K562 (cell line): ENCODE data around the gene PCP4L1. TPM values are rescaled to one million over a fixed set of nuclear protein-coding genes. Genes with fewer than 3 reads are reported as not detected.

ENCODE experiments used
- C11orf30 ChIP-seq: fragments of 450-650 bp; IDR thresholded peaks from 2 replicates; pipeline ENCODE4 v1.6.1; 2016; ENCODE audit warnings: low read depth, mild to moderate bottlenecking
- CBX8 ChIP-seq: fragments of 200-600 bp; sonication (generic); IDR thresholded peaks from 2 replicates; pipeline ENCODE4 v1.6.1; 2012; ENCODE audit warnings: borderline replicate concordance, mixed run types, low read depth, mild to moderate bottlenecking, moderate library complexity, mixed read lengths, low read length, control low read depth, inconsistent platforms; ENCODE audit not compliant: poor library complexity, severe bottlenecking; ENCODE audit errors: extremely low read depth
- CHAMP1 ChIP-seq: fragments of 450-650 bp; IDR thresholded peaks from 2 replicates; pipeline ENCODE4 v1.6.1; 2016; ENCODE audit warnings: mild to moderate bottlenecking
- ESRRB ChIP-seq: fragments of 250-450 bp; sonication (Bioruptor Pico); IDR thresholded peaks from 2 replicates; pipeline ENCODE4 v1.5.0; 2020; ENCODE audit warnings: mild to moderate bottlenecking, moderate library complexity, borderline replicate concordance
- FOXA1 ChIP-seq: fragments of 450-650 bp; IDR thresholded peaks from 2 replicates; pipeline ENCODE4 v1.6.1; 2016; ENCODE audit warnings: mild to moderate bottlenecking, borderline replicate concordance
- HNRNPK ChIP-seq: fragments of 200-400 bp; formaldehyde crosslinking; IDR thresholded peaks from one replicate; pipeline ENCODE4 v1.6.1; 2018; ENCODE audit warnings: mild to moderate bottlenecking, low read depth, low read length; ENCODE audit not compliant: poor library complexity, severe bottlenecking
- KDM2B ChIP-seq: fragments of 250-450 bp; sonication (Bioruptor Pico); IDR thresholded peaks from 2 replicates; pipeline ENCODE4 v1.8.0; 2021; ENCODE audit warnings: mild to moderate bottlenecking, moderate library complexity
- KDM4B ChIP-seq, 2 experiments: fragments of 450-650 bp in 1 of 2; sonication (generic) in 1 of 2; IDR thresholded peaks; 2 replicates each; pipeline ENCODE4 v1.6.1; 2016 to 2017; ENCODE audit warnings: borderline replicate concordance in 2 of 2, antibody characterized with exemption in 1 of 2, low read depth in 1 of 2, mild to moderate bottlenecking in 1 of 2
- MCM7 ChIP-seq, 2 experiments: fragments of 450-650 bp; IDR thresholded peaks; 2 replicates each; pipeline ENCODE4 v1.6.1; 2016 to 2018
- MYBL2 ChIP-seq, 2 experiments: fragments of 450-650 bp in 1 of 2; sonication (generic) in 1 of 2; formaldehyde crosslinking in 1 of 2; IDR thresholded peaks; 2 replicates each; pipeline versions ENCODE4 v1.6.1 to v1.8.1; 2017 to 2022; ENCODE audit warnings: borderline replicate concordance in 1 of 2, inconsistent platforms in 1 of 2, low read depth in 1 of 2, mild to moderate bottlenecking in 1 of 2, missing genetic modification reagents in 1 of 2, moderate library complexity in 1 of 2
- NFE2L1 ChIP-seq: fragments of 450-650 bp; IDR thresholded peaks from 2 replicates; pipeline ENCODE4 v1.6.1; 2016; ENCODE audit warnings: missing genetic modification characterization, low read depth, mild to moderate bottlenecking, missing compliant biosample characterization, moderate library complexity, borderline replicate concordance
- PCBP1 ChIP-seq: fragments of 200-400 bp; formaldehyde crosslinking; IDR thresholded peaks from 2 replicates; pipeline ENCODE4 v1.6.1; 2018; ENCODE audit warnings: mild to moderate bottlenecking, low read depth, low read length; ENCODE audit not compliant: poor library complexity, severe bottlenecking
- RBM25 ChIP-seq: fragments of 200-400 bp; formaldehyde crosslinking; IDR thresholded peaks from 2 replicates; pipeline ENCODE4 v1.6.1; 2018; ENCODE audit warnings: low read length, low read depth, moderate library complexity; ENCODE audit not compliant: severe bottlenecking
- SIN3A ChIP-seq, 2 experiments: fragments of 150-350 bp in 1 of 2; IDR thresholded peaks; 2 replicates each; pipeline ENCODE4 v1.6.1; 2011 to 2016; ENCODE audit warnings: borderline replicate concordance in 2 of 2, low read depth in 2 of 2, low read length in 2 of 2, mild to moderate bottlenecking in 2 of 2, moderate library complexity in 2 of 2; ENCODE audit not compliant: control insufficient read depth in 1 of 2
- YBX1 ChIP-seq: fragments of 450-650 bp; IDR thresholded peaks from 2 replicates; pipeline ENCODE4 v1.7.1; 2016; ENCODE audit warnings: mild to moderate bottlenecking
- ZFP36 ChIP-seq: fragments of 150-350 bp; IDR thresholded peaks from 2 replicates; pipeline ENCODE4 v1.6.1; 2018; ENCODE audit warnings: low read length, low read depth; ENCODE audit not compliant: partially characterized antibody
- ZNF165 ChIP-seq: fragments of 250-450 bp; sonication (Bioruptor Pico); IDR thresholded peaks from 2 replicates; pipeline ENCODE4 v1.4.0; 2020; ENCODE audit warnings: borderline replicate concordance
- ZNF174 ChIP-seq: fragments of 250-450 bp; sonication (Bioruptor Pico); IDR thresholded peaks from 2 replicates; pipeline ENCODE4 v1.4.0; 2020; ENCODE audit warnings: mild to moderate bottlenecking
- ZNF239 ChIP-seq: fragments of 250-450 bp; sonication (Bioruptor Pico); IDR thresholded peaks from 2 replicates; pipeline ENCODE4 v1.4.0; 2020; ENCODE audit warnings: mild to moderate bottlenecking
- ZNF436 ChIP-seq: fragments of 250-450, 450-650 bp; sonication (Bioruptor Pico); formaldehyde crosslinking; IDR thresholded peaks from 2 replicates; pipeline ENCODE4 v1.7.0; 2020; ENCODE audit warnings: mild to moderate bottlenecking
- ZZZ3 ChIP-seq: fragments of 450-650 bp; IDR thresholded peaks from 2 replicates; pipeline ENCODE4 v1.6.1; 2016; ENCODE audit warnings: antibody characterized with exemption, mild to moderate bottlenecking, moderate library complexity
- polyA plus RNA-seq, 8 experiments: library from polyadenylated mRNA; depleted of rRNA in 4 of 8; stranded (reverse) in 5 of 8; unstranded in 3 of 8; fragments of >200 nt; fragmentation: Nextera tagmentation in 2 of 8; fragmentation: Illumina TruSeq in 1 of 8; extraction: Ambion mirVana in 2 of 8; extraction: Trizol in 1 of 8; gene quantifications; 2 replicates each; pipeline versions ENCODE4 v1.2.1 to v1.2.3, GENCODE V29; 2011 to 2014; ENCODE audit warnings: inconsistent platforms in 1 of 8, missing spikeins in 1 of 8
- total RNA-seq, 7 experiments: library from RNA; depleted of rRNA in 6 of 7; stranded (reverse); fragments of >200 nt in 6 of 7; fragmentation: Illumina TruSeq in 2 of 7; extraction: Trizol in 2 of 7; gene quantifications; 2 replicates each; pipeline versions ENCODE4 v1.2.1 to v1.2.3, GENCODE V29; 2011 to 2021; ENCODE audit warnings: low replicate concordance in 1 of 7
- TF ChIP-seq, protein P1 (sequence below): fragments of 250-450 bp; sonication (Bioruptor Pico); IDR thresholded peaks from 2 replicates; pipeline ENCODE4 v1.5.0; 2021
- TF ChIP-seq, protein P2 (sequence below): fragments of 250-450 bp; sonication (Bioruptor Pico); IDR thresholded peaks from 2 replicates; pipeline ENCODE4 v1.8.0; 2022; ENCODE audit warnings: moderate library complexity, mild to moderate bottlenecking, inconsistent platforms

The PCP4L1 gene
- total and polyA plus RNA-seq, 9 of the 15 experiments (the other 6 are each of a cell fraction or from before 2014, with no cell fraction given): not detected

- no peak for TF ChIP-seq KDM4B (IDR thresholded peaks at IDR 0.05; ENCODE audit: borderline replicate concordance in 2 of 2, low read depth in 1 of 2)
- no peak for TF ChIP-seq MCM7 (IDR thresholded peaks at IDR 0.05)
- no peak for TF ChIP-seq ZZZ3
- TF ChIP-seq, protein P1, sequence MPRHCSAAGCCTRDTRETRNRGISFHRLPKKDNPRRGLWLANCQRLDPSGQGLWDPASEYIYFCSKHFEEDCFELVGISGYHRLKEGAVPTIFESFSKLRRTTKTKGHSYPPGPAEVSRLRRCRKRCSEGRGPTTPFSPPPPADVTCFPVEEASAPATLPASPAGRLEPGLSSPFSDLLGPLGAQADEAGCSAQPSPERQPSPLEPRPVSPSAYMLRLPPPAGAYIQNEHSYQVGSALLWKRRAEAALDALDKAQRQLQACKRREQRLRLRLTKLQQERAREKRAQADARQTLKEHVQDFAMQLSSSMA (CRISPR knock-in tag): peak; percentile 30; the same call in 1 of the 2 replicates
- TF ChIP-seq ZNF174 (CRISPR knock-in tag): no peak
- TF ChIP-seq SIN3A (IDR thresholded peaks at IDR 0.05; ENCODE audit: borderline replicate concordance in 2 of 2, control insufficient read depth in 1 of 2, low read depth in 2 of 2, low read length in 2 of 2): peak in 1 of 2 experiments; percentile 63; a peak in 1 of 4 replicates
- no peak; the same call in 1 of the 2 replicates for TF ChIP-seq MYBL2 (IDR thresholded peaks at IDR 0.05; ENCODE audit: low read depth)
- TF ChIP-seq MYBL2 (CRISPR knock-in tag; IDR thresholded peaks at IDR 0.05; ENCODE audit: borderline replicate concordance): no peak
- no peak for TF ChIP-seq YBX1
- TF ChIP-seq HNRNPK: no peak
- no peak for TF ChIP-seq FOXA1
- TF ChIP-seq ZNF436: no peak
- no peak for TF ChIP-seq ZNF239 (CRISPR knock-in tag)
- peak; percentile 71 for TF ChIP-seq C11orf30
- peak; percentile 88 for TF ChIP-seq RBM25
- no peak for TF ChIP-seq CBX8
- TF ChIP-seq ZNF165: no peak
- TF ChIP-seq, protein P2, sequence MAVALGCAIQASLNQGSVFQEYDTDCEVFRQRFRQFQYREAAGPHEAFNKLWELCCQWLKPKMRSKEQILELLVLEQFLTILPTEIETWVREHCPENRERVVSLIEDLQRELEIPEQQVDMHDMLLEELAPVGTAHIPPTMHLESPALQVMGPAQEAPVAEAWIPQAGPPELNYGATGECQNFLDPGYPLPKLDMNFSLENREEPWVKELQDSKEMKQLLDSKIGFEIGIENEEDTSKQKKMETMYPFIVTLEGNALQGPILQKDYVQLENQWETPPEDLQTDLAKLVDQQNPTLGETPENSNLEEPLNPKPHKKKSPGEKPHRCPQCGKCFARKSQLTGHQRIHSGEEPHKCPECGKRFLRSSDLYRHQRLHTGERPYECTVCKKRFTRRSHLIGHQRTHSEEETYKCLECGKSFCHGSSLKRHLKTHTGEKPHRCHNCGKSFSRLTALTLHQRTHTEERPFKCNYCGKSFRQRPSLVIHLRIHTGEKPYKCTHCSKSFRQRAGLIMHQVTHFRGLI: no peak
- no peak for TF ChIP-seq ESRRB (CRISPR knock-in tag)
- no peak for TF ChIP-seq KDM2B
- no peak for TF ChIP-seq ZFP36
- no peak for TF ChIP-seq CHAMP1
- TF ChIP-seq NFE2L1 (tag): no peak
- no peak for TF ChIP-seq PCBP1
Measured at GRCh38 chr1:161225534-161226319, 32.8 kb upstream of the PCP4L1 start, which contains the start of gene TOMM40L (continued).
